Erythroblast (primary cell): ENCODE measurements around the gene CTPS1.

Experiments
- GATA1 ChIP-seq: IDR thresholded peaks from 2 replicates; pipeline ENCODE4 v1.6.1; 2011; ENCODE audit warnings: low read depth, mild to moderate bottlenecking, control low read depth, low read length, moderate library complexity
- POLR2A ChIP-seq: IDR thresholded peaks from 2 replicates; pipeline ENCODE4 v1.6.1; 2011; ENCODE audit warnings: mild to moderate bottlenecking, low read length

- TF ChIP-seq POLR2A, result no peak
- TF ChIP-seq GATA1, result no peak
Observed at GRCh38 chr1:40954626-40955025, 24.9 kb upstream of the CTPS1 start.
